ENCODE measurements around the gene WDR86.

The WDR86 gene

GRCh38 chr7:151422212-151422611, 12.4 kb upstream of the WDR86 start:
- no peaks in the 10 kb centered on the region for H3K9me3 ChIP-seq (ENCODE audit: insufficient read depth, low read depth, low read length)
- H3F3A ChIP-seq (ENCODE audit: low read depth): no peaks in the 10 kb centered on the region
- no peaks in the 10 kb centered on the region for H3K27me3 ChIP-seq (ENCODE audit: insufficient read depth, low read length, poor library complexity, severe bottlenecking)
- no peak overlapping the region for H3K4me2 ChIP-seq (ENCODE audit: low read depth, low read length, poor library complexity, severe bottlenecking)
- no peaks in the 10 kb centered on the region for H3K9me2 ChIP-seq (replicated peaks; ENCODE audit: low read depth, low read length)
- no peak overlapping the region for H3K9ac ChIP-seq (ENCODE audit: low read depth, low read length, poor library complexity, severe bottlenecking)
- TF ChIP-seq CTCF (conservative IDR thresholded peaks at IDR 0.05; ENCODE audit: low read length) (no peak), EZH2phosphoT487 (IDR thresholded peaks at IDR 0.05; ENCODE audit: borderline replicate concordance) (no peak)
- H3K79me2 ChIP-seq (ENCODE audit: insufficient read depth, low read length): no peaks in the 10 kb centered on the region
- no peaks in the 10 kb centered on the region for H3K36me3 ChIP-seq (ENCODE audit: insufficient read depth, low read length)
- no peak overlapping the region for H3K4me3 ChIP-seq (ENCODE audit: low read length, poor library complexity, severe bottlenecking)
- no peaks in the 10 kb centered on the region for H3K4me1 ChIP-seq (ENCODE audit: insufficient read depth, low read length, poor library complexity, severe bottlenecking)
- no peak overlapping the region for H2AFZ ChIP-seq (ENCODE audit: low read length)
- H4K20me1 ChIP-seq (ENCODE audit: insufficient read depth, low read length, poor library complexity, severe bottlenecking): no peaks in the 10 kb centered on the region

- TF ChIP-seq CTCF (conservative IDR thresholded peaks at IDR 0.05; ENCODE audit: low read length): no peak
- no peak for TF ChIP-seq EZH2phosphoT487 (IDR thresholded peaks at IDR 0.05; ENCODE audit: borderline replicate concordance)
- no peaks in the 10 kb centered on the region for H3K4me1 ChIP-seq (ENCODE audit: insufficient read depth, low read length, poor library complexity, severe bottlenecking)
- H3F3A ChIP-seq (ENCODE audit: low read depth): no peaks in the 10 kb centered on the region
- no peak overlapping the region for H3K4me2 ChIP-seq (ENCODE audit: low read depth, low read length, poor library complexity, severe bottlenecking)
- H3K79me2 ChIP-seq (ENCODE audit: insufficient read depth, low read length): no peaks in the 10 kb centered on the region
- no peak overlapping the region for H2AFZ ChIP-seq (ENCODE audit: low read length)
- no peak overlapping the region for H3K4me3 ChIP-seq (ENCODE audit: low read length, poor library complexity, severe bottlenecking)
- no peaks in the 10 kb centered on the region for H4K20me1 ChIP-seq (ENCODE audit: insufficient read depth, low read length, poor library complexity, severe bottlenecking)
- H3K27me3 ChIP-seq (ENCODE audit: insufficient read depth, low read length, poor library complexity, severe bottlenecking): no peaks in the 10 kb centered on the region
- no peak overlapping the region for H3K9ac ChIP-seq (ENCODE audit: low read depth, low read length, poor library complexity, severe bottlenecking)
- no peaks in the 10 kb centered on the region for H3K9me3 ChIP-seq (ENCODE audit: insufficient read depth, low read depth, low read length)
- H3K36me3 ChIP-seq (ENCODE audit: insufficient read depth, low read length): no peaks in the 10 kb centered on the region
- H3K9me2 ChIP-seq (replicated peaks; ENCODE audit: low read depth, low read length): no peaks in the 10 kb centered on the region
These were observed 10.3 kb upstream of the WDR86 start for GRCh38 chr7:151420144-151420543.

GRCh38 chr7:151416941-151417315, 7.1 kb upstream of the WDR86 start:
- no peaks in the 10 kb centered on the region for H3K4me1 ChIP-seq (ENCODE audit: insufficient read depth, low read length, poor library complexity, severe bottlenecking)
- no peak for TF ChIP-seq CTCF (conservative IDR thresholded peaks at IDR 0.05; ENCODE audit: low read length)
- no peak for TF ChIP-seq EZH2phosphoT487 (IDR thresholded peaks at IDR 0.05; ENCODE audit: borderline replicate concordance)
- no peaks in the 10 kb centered on the region for H3K9me2 ChIP-seq (replicated peaks; ENCODE audit: low read depth, low read length)
- no peaks in the 10 kb centered on the region for H4K20me1 ChIP-seq (ENCODE audit: insufficient read depth, low read length, poor library complexity, severe bottlenecking)
- H3K4me2 ChIP-seq (ENCODE audit: low read depth, low read length, poor library complexity, severe bottlenecking): no peak overlapping the region
- no peak overlapping the region for H3K4me3 ChIP-seq (ENCODE audit: low read length, poor library complexity, severe bottlenecking)
- H3F3A ChIP-seq (ENCODE audit: low read depth): no peaks in the 10 kb centered on the region
- no peaks in the 10 kb centered on the region for H3K27me3 ChIP-seq (ENCODE audit: insufficient read depth, low read length, poor library complexity, severe bottlenecking)
- no peak overlapping the region for H3K9ac ChIP-seq (ENCODE audit: low read depth, low read length, poor library complexity, severe bottlenecking)
- H2AFZ ChIP-seq (ENCODE audit: low read length): no peak overlapping the region
- no peaks in the 10 kb centered on the region for H3K36me3 ChIP-seq (ENCODE audit: insufficient read depth, low read length)
- no peaks in the 10 kb centered on the region for H3K79me2 ChIP-seq (ENCODE audit: insufficient read depth, low read length)
- H3K9me3 ChIP-seq (ENCODE audit: insufficient read depth, low read depth, low read length): no peaks in the 10 kb centered on the region
